ENCODE data around the gene DCP1A.

The DCP1A gene

GRCh38 chr3:53242642-53243041 is 104.7 kb downstream of the DCP1A start:
- no peak for DNase-seq

- DNase-seq: no peak
These were observed 105.2 kb downstream of the DCP1A start for GRCh38 chr3:53242155-53242554.

- DNase-seq: no peak
These were observed 106.1 kb downstream of the DCP1A start for GRCh38 chr3:53240989-53241972.

GRCh38 chr3:53239800-53240199 is 107.5 kb downstream of the DCP1A start:
- no peak for DNase-seq

- DNase-seq: no peak
These were observed 108.5 kb downstream of the DCP1A start for GRCh38 chr3:53238886-53239285.

GRCh38 chr3:53238051-53238850 is 109.1 kb downstream of the DCP1A start:
- no peak for DNase-seq

- DNase-seq: no peak
These were observed 111.1 kb downstream of the DCP1A start for GRCh38 chr3:53236112-53236841.

GRCh38 chr3:53235545-53235944 is 111.8 kb downstream of the DCP1A start:
- no peak for DNase-seq

- no peak for DNase-seq
These were observed 112.5 kb downstream of the DCP1A start for GRCh38 chr3:53234841-53235232.

GRCh38 chr3:53234130-53234840 is 113.1 kb downstream of the DCP1A start:
- DNase-seq: no peak
